ENCODE measurements around the gene UBE2E2. TPM values are rescaled to one million over a fixed set of nuclear protein-coding genes. Genes with fewer than 3 reads are reported as not detected.
A peak's percentile ranks its signal among the peaks of the same experiment; 100 is the strongest.

UBE2E2 gene
- total RNA-seq, 1 donor from 2014 or later = 42.4 TPM

- Mint-ChIP-seq H3K9me3 (ENCODE audit: unreplicated experiment) (peaks cover 14% of the 10 kb centered on the region), H3K27ac (ENCODE audit: unreplicated experiment) (no peak overlapping the region), H3K27me3 (ENCODE audit: unreplicated experiment) (peaks cover 2% of the 10 kb centered on the region), H3K36me3 (ENCODE audit: unreplicated experiment) (no peaks in the 10 kb centered on the region), H3K4me1 (ENCODE audit: unreplicated experiment) (peaks cover 23% of the 10 kb centered on the region), H3K4me3 (ENCODE audit: unreplicated experiment) (no peak overlapping the region)
- no peak for DNase-seq (ENCODE audit: extremely low spot score, unreplicated experiment)
- TF ChIP-seq CTCF (IDR thresholded peaks at IDR 0.05) = no peak
Observed at GRCh38 chr3:23629181-23629894, 426.2 kb downstream of the UBE2E2 start.

- Mint-ChIP-seq H3K36me3 (ENCODE audit: unreplicated experiment) (peaks cover 2% of the 10 kb centered on the region), H3K4me1 (ENCODE audit: unreplicated experiment) (peaks cover 23% of the 10 kb centered on the region), H3K9me3 (ENCODE audit: unreplicated experiment) (peaks cover 14% of the 10 kb centered on the region), H3K4me3 (ENCODE audit: unreplicated experiment) (peak overlapping the region; percentile 4), H3K27ac (ENCODE audit: unreplicated experiment) (peak overlapping the region; percentile 12), H3K27me3 (ENCODE audit: unreplicated experiment) (peaks cover 2% of the 10 kb centered on the region)
- no peak for TF ChIP-seq CTCF (IDR thresholded peaks at IDR 0.05)
- no peak for DNase-seq (ENCODE audit: extremely low spot score, unreplicated experiment)
Observed at GRCh38 chr3:23633261-23633960, 430.3 kb downstream of the UBE2E2 start.

- TF ChIP-seq CTCF (IDR thresholded peaks at IDR 0.05) = no peak
- H3K27ac Mint-ChIP-seq (ENCODE audit: unreplicated experiment) = no peak overlapping the region
- H3K4me3 Mint-ChIP-seq (ENCODE audit: unreplicated experiment) = no peak overlapping the region
- peaks cover 2% of the 10 kb centered on the region for H3K36me3 Mint-ChIP-seq (ENCODE audit: unreplicated experiment)
- peaks cover 11% of the 10 kb centered on the region for H3K9me3 Mint-ChIP-seq (ENCODE audit: unreplicated experiment)
- H3K27me3 Mint-ChIP-seq (ENCODE audit: unreplicated experiment) = no peaks in the 10 kb centered on the region
- DNase-seq (ENCODE audit: extremely low spot score, unreplicated experiment) = no peak
- peaks cover 25% of the 10 kb centered on the region for H3K4me1 Mint-ChIP-seq (ENCODE audit: unreplicated experiment)
Observed at GRCh38 chr3:23637339-23637738, 434.2 kb downstream of the UBE2E2 start.

- H3K27ac Mint-ChIP-seq (ENCODE audit: unreplicated experiment) = peak overlapping the region; percentile 63
Observed at GRCh38 chr3:23640471-23641146, 437.5 kb downstream of the UBE2E2 start.

More at GRCh38 chr3:23640471-23641146, 437.5 kb downstream of the UBE2E2 start:
- H3K9me3 Mint-ChIP-seq (ENCODE audit: unreplicated experiment) = peaks cover 16% of the 10 kb centered on the region
- no peak overlapping the region for H3K4me3 Mint-ChIP-seq (ENCODE audit: unreplicated experiment)
- H3K36me3 Mint-ChIP-seq (ENCODE audit: unreplicated experiment) = peaks cover 2% of the 10 kb centered on the region
- H3K4me1 Mint-ChIP-seq (ENCODE audit: unreplicated experiment) = peaks cover 8% of the 10 kb centered on the region
- no peaks in the 10 kb centered on the region for H3K27me3 Mint-ChIP-seq (ENCODE audit: unreplicated experiment)
- no peak for TF ChIP-seq CTCF (IDR thresholded peaks at IDR 0.05)
- no peak for DNase-seq (ENCODE audit: extremely low spot score, unreplicated experiment)
